GM12891 (cell line): Measurements from ENCODE around the gene ADIG.

Experiments
- POLR2A ChIP-seq: IDR thresholded peaks from 2 replicates; pipeline ENCODE4 v1.6.1; 2011; ENCODE audit warnings: low read depth, low read length, control low read depth
- POLR2AphosphoS5 ChIP-seq: IDR thresholded peaks from 2 replicates; pipeline ENCODE4 v1.6.1; 2011; ENCODE audit warnings: low read depth, low read length, control low read depth
- TAF1 ChIP-seq: IDR thresholded peaks from 2 replicates; pipeline ENCODE4 v1.6.1; 2011; ENCODE audit warnings: low read depth, low read length, control low read depth

GRCh38 chr20:38603286-38603685 lies 22.3 kb downstream of the ADIG start:
- no peak for TF ChIP-seq POLR2A
- TF ChIP-seq POLR2AphosphoS5, result no peak
- TF ChIP-seq TAF1, result no peak
